Hindlimb muscle (tissue), 1 donor: ENCODE data around the gene MT4. TPM values are rescaled to one million over a fixed set of nuclear protein-coding genes. Genes with fewer than 3 reads are reported as not detected.
"Not testable (repeated sequence)": the region's sequence is repeated elsewhere in the genome, so short reads cannot be mapped to it uniquely, and the experiment has no call there.

Experiments
- DNase-seq: peaks from one replicate; pipeline ENCODE4 v3.0.0-alpha.2; 2013
- polyA plus RNA-seq: library from polyadenylated mRNA; unstranded; fragments of 120-200 nt; gene quantifications from one replicate; pipeline ENCODE4 v1.2.1, GENCODE V29; 2013; ENCODE audit not compliant: insufficient read length

Gene MT4
- polyA plus RNA-seq, 1 donor = not detected

GRCh38 chr16:56559109-56559508 lies 5.8 kb upstream of the MT4 start:
- no peak for DNase-seq

GRCh38 chr16:56560447-56560846 lies 4.4 kb upstream of the MT4 start:
- DNase-seq = no peak

GRCh38 chr16:56561126-56561525 lies 3.7 kb upstream of the MT4 start:
- no peak for DNase-seq

- DNase-seq = no peak
Observed at GRCh38 chr16:56569971-56570370, 5.1 kb downstream of the MT4 start.

- DNase-seq = no peak
Observed at GRCh38 chr16:56571525-56571924, 6.7 kb downstream of the MT4 start.

- no peak for DNase-seq
Observed at GRCh38 chr16:56574625-56575024, 9.8 kb downstream of the MT4 start.

- DNase-seq = no peak
Observed at GRCh38 chr16:56576585-56577299, 11.9 kb downstream of the MT4 start.

GRCh38 chr16:56577300-56577625 lies 12.4 kb downstream of the MT4 start:
- no peak for DNase-seq

- DNase-seq = no peak
Observed at GRCh38 chr16:56580391-56581048, 15.6 kb downstream of the MT4 start.

GRCh38 chr16:56582911-56583310 lies 18.0 kb downstream of the MT4 start:
- not testable (repeated sequence) for DNase-seq

- no peak for DNase-seq
Observed at GRCh38 chr16:56583351-56584168, 18.7 kb downstream of the MT4 start.

- no peak for DNase-seq
Observed at GRCh38 chr16:56584276-56584675, 19.4 kb downstream of the MT4 start.

- no peak for DNase-seq
Observed at GRCh38 chr16:56588781-56589140, 23.9 kb downstream of the MT4 start.

GRCh38 chr16:56589141-56590039 lies 24.5 kb downstream of the MT4 start, which contains the start of gene MT3:
Gene MT3 (plus strand): TSS chr16:56589528. CDS start chr16:56589591, 63 bp downstream.
- DNase-seq = no peak

- no peak for DNase-seq
Observed at GRCh38 chr16:56591377-56592060, 26.6 kb downstream of the MT4 start.

GRCh38 chr16:56593573-56594291 lies 28.9 kb downstream of the MT4 start:
- no peak for DNase-seq

GRCh38 chr16:56594292-56594619 lies 29.4 kb downstream of the MT4 start:
- DNase-seq = no peak

GRCh38 chr16:56600398-56600999 lies 35.6 kb downstream of the MT4 start:
- no peak for DNase-seq

- no peak for DNase-seq
Observed at GRCh38 chr16:56601325-56601724, 36.5 kb downstream of the MT4 start.

GRCh38 chr16:56603589-56603988 lies 38.7 kb downstream of the MT4 start:
- DNase-seq = no peak

GRCh38 chr16:56604966-56605365 lies 40.1 kb downstream of the MT4 start:
- no peak for DNase-seq
